GM12878 (cell line): ENCODE results near the gene VAC14.

Experiments used
- EP300 ChIP-seq, 2 experiments: fragments of 150-350 bp in 1 of 2; IDR thresholded peaks; 2 replicates each; pipeline ENCODE4 v1.6.1; 2011 to 2012; ENCODE audit warnings: low read depth in 2 of 2, low read length in 2 of 2, borderline replicate concordance in 1 of 2, improper control_type of control experiment in 1 of 2, inconsistent platforms in 1 of 2; ENCODE audit not compliant: control insufficient read depth in 1 of 2
- JUNB ChIP-seq: IDR thresholded peaks from 2 replicates; pipeline ENCODE4 v1.6.1; 2016; ENCODE audit warnings: antibody characterized with exemption, mild to moderate bottlenecking
- JUND ChIP-seq: IDR thresholded peaks from 2 replicates; pipeline ENCODE4 v1.6.1; 2012; ENCODE audit warnings: low read depth, mild to moderate bottlenecking, low read length, improper control_type of control experiment, moderate library complexity
- TF ChIP-seq, protein P1 (sequence below), 3 experiments: IDR thresholded peaks in 2 of 3; conservative IDR thresholded peaks in 1 of 3; 2 replicates each; pipeline ENCODE4 v1.5.1; 2011; ENCODE audit warnings: low read depth in 3 of 3, low read length in 3 of 3, mild to moderate bottlenecking in 3 of 3, control low read depth in 2 of 3, moderate library complexity in 2 of 3, inconsistent platforms in 1 of 3, mixed read lengths in 1 of 3; ENCODE audit not compliant: control insufficient read depth in 2 of 3, insufficient read depth in 1 of 3; ENCODE audit errors: extremely low read depth in 1 of 3

DNA sequence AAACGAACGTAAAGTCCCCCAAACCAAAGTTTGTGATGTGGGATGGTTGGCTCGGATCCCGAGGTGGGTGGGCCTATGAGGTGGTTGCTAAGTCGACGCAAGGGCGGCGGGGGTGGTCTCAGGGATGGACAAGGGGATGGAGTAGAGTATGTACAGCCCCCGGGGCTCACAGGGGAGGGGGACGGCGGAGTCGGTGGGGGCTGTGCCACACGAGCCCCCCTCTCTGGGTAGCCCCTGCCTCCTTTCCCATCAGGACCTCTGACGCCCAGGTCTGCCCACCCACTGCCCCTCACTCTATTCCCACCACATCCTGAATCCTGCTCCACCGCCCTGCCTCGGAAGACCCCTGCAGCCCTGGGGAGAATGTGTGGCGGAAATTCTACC, 139.4 kb downstream of the VAC14 start:
- TF ChIP-seq JUNB (no peak), EP300 (IDR thresholded peaks at IDR 0.05; ENCODE audit: borderline replicate concordance in 1 of 2, control insufficient read depth in 1 of 2, low read depth in 2 of 2, low read length in 2 of 2) (no peak), JUND (no peak)
- TF ChIP-seq, protein P1, sequence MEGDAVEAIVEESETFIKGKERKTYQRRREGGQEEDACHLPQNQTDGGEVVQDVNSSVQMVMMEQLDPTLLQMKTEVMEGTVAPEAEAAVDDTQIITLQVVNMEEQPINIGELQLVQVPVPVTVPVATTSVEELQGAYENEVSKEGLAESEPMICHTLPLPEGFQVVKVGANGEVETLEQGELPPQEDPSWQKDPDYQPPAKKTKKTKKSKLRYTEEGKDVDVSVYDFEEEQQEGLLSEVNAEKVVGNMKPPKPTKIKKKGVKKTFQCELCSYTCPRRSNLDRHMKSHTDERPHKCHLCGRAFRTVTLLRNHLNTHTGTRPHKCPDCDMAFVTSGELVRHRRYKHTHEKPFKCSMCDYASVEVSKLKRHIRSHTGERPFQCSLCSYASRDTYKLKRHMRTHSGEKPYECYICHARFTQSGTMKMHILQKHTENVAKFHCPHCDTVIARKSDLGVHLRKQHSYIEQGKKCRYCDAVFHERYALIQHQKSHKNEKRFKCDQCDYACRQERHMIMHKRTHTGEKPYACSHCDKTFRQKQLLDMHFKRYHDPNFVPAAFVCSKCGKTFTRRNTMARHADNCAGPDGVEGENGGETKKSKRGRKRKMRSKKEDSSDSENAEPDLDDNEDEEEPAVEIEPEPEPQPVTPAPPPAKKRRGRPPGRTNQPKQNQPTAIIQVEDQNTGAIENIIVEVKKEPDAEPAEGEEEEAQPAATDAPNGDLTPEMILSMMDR (IDR thresholded peaks at IDR 0.05 in 2 of 3, conservative IDR thresholded peaks at IDR 0.05 in 1 of 3; ENCODE audit: control insufficient read depth in 2 of 3, extremely low read depth in 1 of 3, insufficient read depth in 1 of 3, low read depth in 3 of 3, low read length in 3 of 3), result no peak
